Measurements from ENCODE around the gene C6. TPM values are rescaled to one million over a fixed set of nuclear protein-coding genes. Genes with fewer than 3 reads are reported as not detected.
A peak's percentile ranks its signal among the peaks of the same experiment; 100 is the strongest.
"Not testable (repeated sequence)": the region's sequence is repeated elsewhere in the genome, so short reads cannot be mapped to it uniquely, and the experiment has no call there.

C6 gene
- total and polyA plus RNA-seq, 11 donors, result 3.2 to 151 (median 61.9) TPM

GRCh38 chr5:41240985-41241384, 27.7 kb upstream of the C6 start:
- ATAC-seq (no peak), DNase-seq (no peak)
- 94 to 98% (median 96%) methylated on average over 3 of the region's 3 CpGs for WGBS, 4 donors
- intact Hi-C loops (cut with DNase I), result no loop called here
- H3K36me3 ChIP-seq, result no peaks in the 10 kb centered on the region
- no peak overlapping the region for H3K27ac ChIP-seq
- TF ChIP-seq POLR2A (IDR thresholded peaks at IDR 0.05) (no peak), CTCF (IDR thresholded peaks at IDR 0.05) (no peak)
- no peaks in the 10 kb centered on the region for H3K27me3 ChIP-seq
- H3K9me3 ChIP-seq, result peaks cover 0 to 20% (median 4%) of the 10 kb centered on the region in 12 donors
- no peaks in the 10 kb centered on the region for H3K4me1 ChIP-seq
- H3K4me3 ChIP-seq, result no peak overlapping the region

- intact Hi-C loops (cut with DNase I), result no loop called here
- H3K9me3 ChIP-seq, result peaks cover 0 to 20% (median 4%) of the 10 kb centered on the region in 12 donors
- ATAC-seq, result no peak
- no peaks in the 10 kb centered on the region for H3K4me1 ChIP-seq
- no peak overlapping the region for H3K27ac ChIP-seq
- no peak overlapping the region for H3K4me3 ChIP-seq
- no peaks in the 10 kb centered on the region for H3K36me3 ChIP-seq
- no peaks in the 10 kb centered on the region for H3K27me3 ChIP-seq
- peak in 1 of 5 donors; percentile 42 for DNase-seq
- 95 to 100% (median 97%) methylated on average over 2 to 3 of the region's 3 CpGs for WGBS, 4 donors
- no peak for TF ChIP-seq CTCF (IDR thresholded peaks at IDR 0.05)
- no peak for TF ChIP-seq POLR2A (IDR thresholded peaks at IDR 0.05)
These were observed 27.1 kb upstream of the C6 start for GRCh38 chr5:41240390-41240789.

GRCh38 chr5:41234475-41234874, 21.1 kb upstream of the C6 start:
- TF ChIP-seq CTCF (IDR thresholded peaks at IDR 0.05) (no peak), POLR2A (IDR thresholded peaks at IDR 0.05) (no peak)
- Histone ChIP-seq H3K27ac (no peak overlapping the region), H3K9me3 (peaks cover 0 to 34% (median 14%) of the 10 kb centered on the region in 12 donors), H3K36me3 (no peaks in the 10 kb centered on the region), H3K4me1 (no peaks in the 10 kb centered on the region), H3K4me3 (no peak overlapping the region), H3K27me3 (no peaks in the 10 kb centered on the region)
- ATAC-seq (no peak), DNase-seq (no peak)
- intact Hi-C loops (cut with DNase I), result no loop called here

GRCh38 chr5:41232797-41233196, 19.5 kb upstream of the C6 start:
- no peaks in the 10 kb centered on the region for H3K27me3 ChIP-seq
- peaks cover 0 to 43% (median 14%) of the 10 kb centered on the region in 12 donors for H3K9me3 ChIP-seq
- no peaks in the 10 kb centered on the region for H3K36me3 ChIP-seq
- ATAC-seq (no peak), DNase-seq (no peak)
- no peaks in the 10 kb centered on the region for H3K4me1 ChIP-seq
- intact Hi-C loops (cut with DNase I), result no loop called here
- no peak overlapping the region for H3K4me3 ChIP-seq
- no peak for TF ChIP-seq POLR2A (IDR thresholded peaks at IDR 0.05)
- TF ChIP-seq CTCF (IDR thresholded peaks at IDR 0.05), result no peak
- no peak overlapping the region for H3K27ac ChIP-seq

- H3K4me1 ChIP-seq; DNase-seq; H3K27me3 ChIP-seq; H3K36me3 ChIP-seq; ATAC-seq; intact Hi-C loops (cut with DNase I); H3K4me3 ChIP-seq; H3K27ac ChIP-seq: not testable (repeated sequence)
- H3K9me3 ChIP-seq, result peaks cover 0 to 59% (median 14%) of the 10 kb centered on the region in 12 donors
- WGBS, 4 donors, result 24 to 34% (median 29%) methylated on average over 1 of the region's 1 CpG
These were observed 16.9 kb upstream of the C6 start for GRCh38 chr5:41230276-41230675.

All from heart left ventricle (tissue), 16 donors.